GM19452 (cell line): ENCODE results near the gene SMIM20.

Source experiments
- ATAC-seq: cut with Tn5 transposase; IDR thresholded peaks from one replicate; pipeline ENCODE4 v1.9.1; 2021; ENCODE audit not compliant: unreplicated experiment

Gene SMIM20

GRCh38 chr4:25913851-25914669 lies at the start of gene SMIM20:
TSS of gene SMIM20 (plus strand) at chr4:25914220. CDS start at chr4:25914314, 94 bp downstream.
- peak; percentile 93 for ATAC-seq

GRCh38 chr4:25865586-25865985 lies 48.4 kb upstream of the SMIM20 start:
- ATAC-seq = no peak

DNA sequence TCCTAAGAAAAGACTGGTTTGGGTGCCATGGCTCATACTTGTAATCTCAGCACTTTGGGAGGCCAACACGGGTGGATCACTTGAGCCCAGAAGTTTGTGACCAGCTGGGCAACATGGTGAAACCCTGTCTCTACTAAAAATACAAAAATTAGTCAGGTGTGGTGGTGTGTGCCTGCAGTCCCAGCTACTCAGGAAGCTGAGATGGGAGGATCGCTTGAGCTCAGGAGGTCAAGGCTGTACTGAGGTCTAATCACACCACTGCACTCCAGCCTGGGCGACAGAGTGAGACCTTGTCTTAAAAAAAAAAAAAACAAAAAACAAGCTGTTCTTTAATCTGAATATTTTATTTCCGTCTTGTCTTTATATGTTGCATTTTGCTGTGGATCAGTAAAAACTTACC lies 47.6 kb upstream of the SMIM20 start:
- peak; percentile 33 for ATAC-seq

DNA sequence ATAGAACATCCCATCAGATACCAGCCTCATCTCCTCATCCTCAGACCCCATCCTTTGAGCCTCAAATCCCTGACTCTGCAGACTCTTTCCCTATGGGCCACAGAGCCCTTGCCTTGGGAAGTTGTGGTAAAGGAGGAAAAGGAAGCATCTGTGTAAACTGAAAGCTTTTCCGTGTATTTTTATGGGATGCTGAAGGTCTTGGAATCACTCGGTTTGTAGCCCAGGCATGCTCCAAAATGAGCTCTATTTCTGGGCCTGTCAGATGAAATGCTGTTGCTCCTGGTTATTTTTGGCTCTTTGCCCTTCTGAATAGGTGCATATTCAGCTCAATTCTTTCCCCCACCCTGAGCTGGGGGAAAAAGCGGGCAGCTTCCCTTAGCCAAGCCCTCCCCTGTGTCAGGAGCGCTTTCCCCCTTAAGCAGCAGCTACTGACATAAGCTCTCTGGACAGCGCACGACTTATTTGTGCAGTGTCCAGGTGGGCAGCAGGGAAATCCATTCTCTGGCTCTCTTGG lies 46.2 kb upstream of the SMIM20 start:
- no peak for ATAC-seq

GRCh38 chr4:25870081-25870480 lies 43.9 kb upstream of the SMIM20 start:
- peak; percentile 41 for ATAC-seq

DNA sequence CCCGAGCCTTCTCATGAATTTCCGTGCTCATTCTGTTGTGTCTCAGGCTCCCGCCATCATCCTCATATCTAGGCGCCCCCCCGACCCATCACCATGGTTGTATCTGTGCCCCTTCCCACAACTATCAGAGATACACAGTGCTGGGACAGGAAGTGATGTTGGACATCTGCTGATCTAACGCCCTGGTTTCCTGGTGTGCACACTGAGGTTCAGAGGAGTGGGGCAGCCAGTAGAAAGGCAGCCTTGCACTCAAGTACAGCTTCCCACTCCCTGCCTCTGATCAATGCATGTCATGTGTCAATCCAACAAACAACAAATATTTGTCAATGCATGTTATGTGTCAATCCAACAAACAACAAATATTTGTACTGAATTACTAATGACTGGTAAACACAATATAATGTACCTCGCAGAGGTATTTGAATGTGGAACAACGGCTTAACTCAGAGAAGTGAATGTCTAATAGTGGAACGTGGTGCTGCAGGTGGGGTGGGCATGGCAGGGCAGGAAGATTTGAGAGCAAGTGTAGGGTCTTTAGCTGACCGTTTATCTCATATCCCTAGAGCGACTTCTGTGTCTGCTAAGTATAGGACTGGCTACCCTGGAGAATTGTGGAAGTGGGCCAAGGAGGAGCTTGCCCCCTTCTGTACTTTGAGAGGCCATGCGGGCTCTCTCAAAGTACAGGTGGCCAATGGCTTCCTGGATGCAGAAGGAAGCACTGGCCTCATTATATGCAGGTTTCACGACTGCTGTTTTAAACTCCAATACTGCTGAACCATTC lies 41.0 kb upstream of the SMIM20 start:
- no peak for ATAC-seq

DNA sequence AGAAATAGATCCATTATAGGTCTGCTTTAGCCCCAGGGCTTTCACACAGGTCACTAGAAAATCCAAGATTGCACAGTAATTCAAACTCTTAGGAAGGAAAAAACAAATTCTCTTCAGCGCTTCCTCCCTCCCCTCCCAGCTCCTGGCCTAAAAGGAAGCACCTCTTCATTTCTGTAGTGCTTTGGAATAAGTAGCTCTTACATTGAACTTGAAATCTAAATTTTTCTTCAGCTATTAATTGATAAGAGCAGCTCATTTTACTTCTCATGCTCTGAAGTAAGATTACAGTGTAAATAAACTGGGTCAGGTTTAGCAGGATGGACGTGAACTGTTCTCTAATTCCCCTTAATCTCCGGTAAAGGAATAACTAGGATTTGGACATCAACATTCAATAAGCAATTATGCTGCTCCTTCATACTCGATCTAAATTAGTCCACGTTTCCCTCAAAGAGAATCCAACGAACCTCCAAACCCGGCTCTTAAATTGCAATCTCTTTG lies 40.3 kb upstream of the SMIM20 start:
- ATAC-seq = no peak

DNA sequence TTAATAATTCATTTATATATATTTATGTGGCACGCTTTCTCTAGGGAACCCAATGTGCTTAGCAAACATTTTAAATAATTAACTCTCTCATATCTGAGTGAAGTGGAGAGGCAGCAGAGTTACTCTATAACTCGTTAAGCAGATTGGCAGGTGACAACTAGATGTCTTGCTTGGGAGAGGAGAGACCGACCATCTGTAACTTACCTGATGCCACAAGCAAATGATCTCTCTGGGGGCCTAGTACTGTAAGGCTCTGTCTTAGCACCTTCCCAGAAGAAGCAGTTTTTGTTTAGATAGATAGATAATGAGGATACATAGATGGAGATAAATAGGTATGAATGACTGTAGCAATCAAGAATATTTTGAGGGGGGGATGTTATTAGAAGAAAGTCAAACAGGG lies 39.4 kb upstream of the SMIM20 start:
- ATAC-seq = peak; percentile 56

- ATAC-seq = peak; percentile 63
Observed at GRCh38 chr4:25875281-25875745, 38.7 kb upstream of the SMIM20 start.

DNA sequence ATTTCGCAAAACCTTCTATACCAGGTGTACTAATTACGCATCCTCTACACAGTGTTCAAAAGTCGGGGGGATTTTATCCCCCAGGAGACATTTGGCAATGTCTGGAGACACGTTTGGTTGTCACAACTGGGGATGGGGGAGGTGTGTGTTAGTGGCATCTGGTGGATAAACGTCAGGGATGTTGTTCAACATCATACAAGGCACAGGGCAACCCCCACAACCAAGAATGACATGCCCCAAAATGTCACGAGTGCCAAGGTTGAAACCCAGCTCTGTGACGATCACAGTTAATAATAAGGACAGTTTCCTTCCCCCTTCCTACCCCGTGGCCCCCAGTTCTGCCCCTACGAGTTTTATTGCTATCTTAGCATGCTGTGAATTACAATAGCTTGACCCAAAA lies 35.3 kb upstream of the SMIM20 start:
- ATAC-seq = no peak

- ATAC-seq = no peak
Observed at GRCh38 chr4:25879091-25879584, 34.9 kb upstream of the SMIM20 start.

DNA sequence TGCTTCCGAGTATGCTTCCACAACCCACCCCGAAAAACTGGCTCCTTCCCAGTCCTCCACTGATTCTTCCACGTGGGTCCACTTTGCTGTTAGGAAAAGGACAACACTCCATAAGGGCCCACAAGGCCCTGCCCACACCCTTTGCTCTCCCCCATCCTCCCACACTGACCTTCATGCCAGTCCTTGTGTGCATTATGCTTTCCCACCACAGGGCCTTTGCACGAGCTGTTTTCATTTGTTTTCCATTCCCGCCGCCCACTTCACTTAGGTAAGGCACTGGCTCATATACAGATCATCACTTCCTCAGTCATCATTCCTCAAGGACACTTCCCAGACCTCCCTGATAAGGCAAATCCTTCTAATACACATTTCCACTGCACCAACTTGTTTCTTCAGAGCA lies 34.4 kb upstream of the SMIM20 start:
- ATAC-seq = no peak

GRCh38 chr4:25879991-25880651 lies 33.9 kb upstream of the SMIM20 start:
- peak; percentile 46 for ATAC-seq

DNA sequence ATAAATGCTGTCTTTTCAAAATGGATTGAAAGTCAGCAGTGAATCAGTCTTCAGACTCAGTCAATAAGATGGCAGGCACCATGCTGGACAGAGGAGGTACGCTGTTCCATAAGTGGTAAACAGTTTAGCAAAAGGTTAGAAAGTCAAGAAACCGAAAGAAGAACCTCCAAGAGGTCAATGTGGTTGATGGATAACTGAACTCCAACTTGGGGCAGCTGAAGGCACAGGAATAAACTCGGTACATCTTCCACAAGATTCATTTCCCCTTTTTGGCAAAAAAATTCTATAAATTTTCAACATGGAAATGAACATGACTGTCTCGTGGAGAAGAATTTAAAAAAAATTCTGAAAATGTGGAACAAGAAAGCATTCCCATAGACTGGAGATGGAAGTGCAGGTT lies 32.8 kb upstream of the SMIM20 start:
- ATAC-seq = no peak

GRCh38 chr4:25882226-25882625 lies 31.8 kb upstream of the SMIM20 start:
- ATAC-seq = no peak

DNA sequence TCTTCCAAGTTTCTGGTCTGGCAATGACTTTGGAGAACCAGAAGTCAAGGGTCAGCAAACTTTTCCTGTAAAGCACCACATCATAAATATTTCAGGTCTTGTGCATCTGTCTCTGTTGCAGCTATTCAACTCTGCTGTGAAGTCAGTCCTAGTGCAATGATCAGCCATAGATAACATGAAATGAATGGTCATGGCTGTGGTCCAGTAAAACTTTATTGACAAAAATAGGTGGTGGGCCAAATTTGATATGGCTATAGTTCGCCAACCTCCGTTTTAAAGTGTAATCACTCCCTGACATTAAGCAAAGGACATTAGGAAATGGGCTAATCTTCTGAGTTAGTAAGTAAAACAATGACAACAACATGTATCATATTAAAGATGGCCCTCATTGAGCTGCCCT lies 30.5 kb upstream of the SMIM20 start:
- ATAC-seq = no peak

- no peak for ATAC-seq
Observed at GRCh38 chr4:25884031-25884782, 29.8 kb upstream of the SMIM20 start.

DNA sequence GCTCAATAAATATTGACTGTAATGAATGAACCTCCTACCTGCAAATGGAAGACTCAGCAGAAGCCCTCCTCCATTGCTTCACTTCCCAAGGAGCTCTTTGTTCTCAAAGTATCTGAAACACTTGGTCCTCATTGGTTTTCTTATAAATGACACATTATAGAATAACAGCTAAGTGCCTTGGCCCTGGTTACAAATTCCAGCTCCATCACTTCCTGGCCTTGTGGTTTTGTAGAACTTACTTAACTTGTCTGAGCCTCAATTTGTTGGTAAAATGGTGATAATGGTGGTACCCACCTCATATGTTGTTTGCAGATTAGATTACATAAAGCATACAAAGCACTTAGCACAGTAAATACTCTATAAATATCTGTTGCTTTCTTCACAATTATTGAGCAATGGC lies 25.2 kb upstream of the SMIM20 start:
- ATAC-seq = no peak

DNA sequence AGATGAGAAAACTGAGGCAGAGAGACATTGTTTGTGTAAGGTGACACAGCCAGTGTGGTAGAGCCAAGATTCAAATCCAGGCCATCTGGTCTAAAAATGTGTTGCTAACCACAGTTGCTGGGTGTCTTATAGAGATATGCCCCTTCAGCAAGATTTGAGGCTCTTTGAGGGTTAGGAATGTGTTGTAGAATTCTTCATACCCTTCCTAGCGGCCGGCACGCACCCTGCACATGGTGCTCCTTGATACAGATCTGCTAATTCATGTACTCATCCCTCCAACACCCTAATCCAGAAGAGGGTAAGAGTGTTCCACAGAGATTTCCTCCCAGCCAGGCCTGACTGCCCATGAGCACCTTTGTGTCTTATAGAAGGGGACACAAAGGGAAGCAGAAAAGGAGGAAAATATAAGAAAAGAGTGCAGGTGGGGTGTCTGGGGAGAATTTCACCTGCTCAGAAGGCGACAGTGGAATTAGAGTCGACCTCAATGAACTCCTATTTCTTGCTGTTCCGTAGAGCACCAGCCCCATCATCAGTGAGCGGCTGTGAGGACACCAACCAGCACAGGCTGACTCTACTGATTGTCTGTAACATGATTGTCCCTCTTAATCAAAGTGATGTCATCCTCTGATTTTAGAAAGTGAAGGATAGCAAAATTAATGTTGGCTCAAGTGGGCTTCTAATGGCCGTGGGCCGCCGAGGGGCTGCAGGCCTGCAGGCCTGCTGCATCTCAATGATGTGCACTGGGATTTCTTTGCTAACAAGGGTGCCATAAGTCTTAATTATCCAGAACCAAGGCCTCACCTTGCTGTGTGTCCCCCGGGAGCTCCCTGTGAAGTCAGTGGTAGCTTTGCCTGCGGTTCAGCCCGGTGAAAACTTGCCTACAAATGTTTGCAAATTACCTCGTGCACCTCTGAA lies 24.2 kb upstream of the SMIM20 start:
- no peak for ATAC-seq
